Kidney (tissue), 14 donors: ENCODE results near the gene ZBP1. TPM values are rescaled to one million over a fixed set of nuclear protein-coding genes. Genes with fewer than 3 reads are reported as not detected.

Experiments
- DNase-seq, 5 donors: peaks; one replicate each; pipeline ENCODE4 v3.0.0-alpha.2; 2013 to 2020
- FAIRE-seq: peaks from 2 replicates; lab custom pipeline; 2012; peaks lifted over from hg19 to GRCh38; lab: Jason Lieb, UNC
- H3K27ac ChIP-seq, 2 donors: one replicate each; pipeline ENCODE4 v1.7.0; 2013; ENCODE audit warnings: low read depth in 2 of 2, low read length in 2 of 2, inconsistent platforms in 1 of 2
- H3K27me3 ChIP-seq: one replicate; pipeline ENCODE4 v1.7.1; 2013; ENCODE audit warnings: low read length, inconsistent platforms; ENCODE audit not compliant: control insufficient read depth, insufficient read depth
- H3K36me3 ChIP-seq, 3 donors: one replicate each; pipeline versions ENCODE4 v1.7.0 to v1.7.1; 2013; ENCODE audit warnings: low read length in 3 of 3, control low read depth in 1 of 3, inconsistent platforms in 1 of 3; ENCODE audit not compliant: insufficient read depth in 3 of 3, control insufficient read depth in 2 of 3
- H3K4me1 ChIP-seq, 3 donors: one replicate each; pipeline versions ENCODE4 v1.7.0 to v1.7.1; 2013; ENCODE audit warnings: low read length in 3 of 3, inconsistent platforms in 1 of 3, low read depth in 1 of 3; ENCODE audit not compliant: control insufficient read depth in 2 of 3, insufficient read depth in 2 of 3
- H3K4me3 ChIP-seq, 3 donors: one replicate each; pipeline versions ENCODE4 v1.7.0 to v1.8.1; 2013; ENCODE audit warnings: low read length in 3 of 3, control low read depth in 1 of 3, inconsistent platforms in 1 of 3
- H3K9ac ChIP-seq, 3 donors: one replicate each; pipeline versions ENCODE4 v1.7.0 to v1.7.1; 2013; ENCODE audit warnings: low read length in 3 of 3, control low read depth in 1 of 3, inconsistent platforms in 1 of 3
- H3K9me3 ChIP-seq, 3 donors: one replicate each; pipeline versions ENCODE4 v1.7.0 to v1.7.1; 2013; ENCODE audit warnings: low read length in 3 of 3, control low read depth in 1 of 3, inconsistent platforms in 1 of 3; ENCODE audit not compliant: control insufficient read depth in 2 of 3, insufficient read depth in 1 of 3
- CTCF ChIP-seq: IDR thresholded peaks from 3 replicates; pipeline ENCODE4 v1.5.1; 2012; ENCODE audit warnings: mild to moderate bottlenecking, moderate library complexity, borderline replicate concordance; ENCODE audit not compliant: insufficient read depth; ENCODE audit errors: extremely low read depth
- intact Hi-C: fragments of 100-400 bp; cut with DNase I; formaldehyde crosslinking; loops from one replicate; pipeline ENCODE4 v1.11.1; 2022
- polyA plus RNA-seq: library from polyadenylated mRNA; stranded (reverse); fragments of 350-450 nt; fragmentation: Illumina TruSeq; extraction: RNeasy Lipid Tissue Mini Kit (QIAGEN cat#74804); gene quantifications from one replicate; pipeline ENCODE4 v1.2.3, GENCODE V29; 2014; ENCODE audit warnings: low read depth, low replicate concordance; ENCODE audit not compliant: insufficient read depth
- total RNA-seq: library from RNA; stranded (reverse); fragmentation: NEBNext Ultra II Directional; extraction: Animal tissue kit (Norgen Biotek cat#: 25700); gene quantifications from one replicate; pipeline ENCODE4 v1.2.1, GENCODE V29; 2021
- donor health status: control.
- donor health status: control.
- donor health status: control.
- donor health status: control.
- donor health status: control.
- donor health status: DM: yes; HTN: yes; CAD: no.
- donor health status: Normal renal cell carcinoma (clear cell type).

Gene ZBP1
- total and polyA plus RNA-seq, 2 donors from 2014 or later: 3.7 TPM; not detected in 1

DNA sequence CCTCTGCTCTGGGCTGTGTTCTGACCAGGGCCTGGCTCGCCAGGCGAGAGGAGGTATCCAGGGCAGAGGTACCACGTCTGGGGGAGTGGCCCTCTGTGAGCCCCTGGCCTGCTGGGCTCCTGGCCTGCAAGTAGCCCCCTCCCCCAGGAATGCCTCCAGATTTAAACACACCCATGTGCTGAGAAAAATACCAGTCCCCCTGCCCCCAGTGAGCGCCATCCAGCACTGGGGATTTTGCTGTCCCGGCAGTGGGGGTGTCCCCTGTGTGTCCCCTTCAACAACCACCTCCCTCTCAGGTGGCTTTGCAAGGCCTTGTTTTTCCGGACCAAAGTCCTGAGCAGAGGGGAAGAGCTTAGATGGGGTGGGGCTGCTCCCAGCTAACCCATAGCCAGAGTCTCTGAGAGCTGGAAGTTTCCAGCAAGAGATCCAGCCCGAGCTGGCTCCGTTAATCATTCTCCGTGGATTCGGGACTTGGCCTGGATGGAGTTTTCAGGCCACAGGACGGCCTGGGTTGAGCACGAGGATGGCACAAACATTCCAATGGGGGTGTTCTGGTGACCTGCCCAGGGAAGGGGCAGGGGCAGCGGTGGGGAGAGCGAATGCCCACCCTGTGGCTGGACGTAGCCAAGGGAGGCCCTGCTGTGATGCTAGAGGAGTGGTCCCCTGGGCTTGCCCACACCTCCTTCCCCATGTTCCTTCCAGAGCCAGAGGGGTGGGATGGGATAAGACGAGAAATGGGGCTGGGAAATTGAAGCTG lies 30.3 kb downstream of the ZBP1 start:
- Histone ChIP-seq H3K27me3 (no peaks in the 10 kb centered on the region), H3K36me3 (no peaks in the 10 kb centered on the region), H3K9me3 (peaks cover 0 to 3% (median 0%) of the 10 kb centered on the region in 3 donors), H3K4me3 (peak overlapping the region in 1 of 3 donors; percentile 8), H3K9ac (peak overlapping the region in 1 of 3 donors; percentile 57), H3K4me1 (peaks cover 0 to 48% (median 48%) of the 10 kb centered on the region in 3 donors), H3K27ac (peak overlapping the region; percentile 91 to 96)
- TF ChIP-seq CTCF: no peak
- DNase-seq: peak; percentile 61 to 86 (median 72)
- FAIRE-seq: peak; percentile 25
- intact Hi-C loops: no loop called here

GRCh38 chr20:57589123-57589727 lies 31.0 kb downstream of the ZBP1 start:
- FAIRE-seq (no peak), DNase-seq (peak in 1 of 5 donors; percentile 68)
- peak overlapping the region in 1 of 3 donors; percentile 8 for H3K4me3 ChIP-seq
- intact Hi-C loops: no loop called here
- no peak for TF ChIP-seq CTCF
- peak overlapping the region in 2 of 3 donors; percentile 27 to 46 for H3K9ac ChIP-seq
- peaks cover 0 to 3% (median 0%) of the 10 kb centered on the region in 3 donors for H3K9me3 ChIP-seq
- H3K4me1 ChIP-seq: peaks cover 0 to 53% (median 51%) of the 10 kb centered on the region in 3 donors
- H3K27me3 ChIP-seq: no peaks in the 10 kb centered on the region
- peak overlapping the region; percentile 91 to 96 for H3K27ac ChIP-seq
- H3K36me3 ChIP-seq: no peaks in the 10 kb centered on the region

DNA sequence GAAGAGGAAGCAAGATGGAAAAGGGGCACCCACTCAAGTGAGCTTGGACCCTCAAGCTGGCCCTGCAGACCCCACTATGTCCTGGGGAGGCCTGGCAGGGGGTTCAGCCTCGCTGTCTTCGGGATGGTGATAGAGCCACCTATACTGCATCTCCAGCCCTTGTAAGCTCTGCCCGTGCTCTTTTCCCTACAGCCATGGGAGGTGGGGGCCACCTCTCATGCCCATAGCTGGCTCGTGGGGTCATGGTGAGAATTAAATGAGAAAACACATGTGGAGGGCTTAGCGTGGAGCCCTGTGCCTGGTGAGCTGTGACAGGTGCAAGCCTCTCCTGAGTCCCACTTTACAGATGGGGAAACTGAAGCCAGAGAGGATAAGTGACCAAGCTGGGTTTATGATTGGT lies 31.6 kb downstream of the ZBP1 start:
- intact Hi-C loops: no loop called here

More for the DNA sequence above, 31.6 kb downstream of the ZBP1 start:
- Histone ChIP-seq H3K4me3 (no peak overlapping the region), H3K9me3 (peaks cover 0 to 3% (median 0%) of the 10 kb centered on the region in 3 donors), H3K36me3 (no peaks in the 10 kb centered on the region), H3K27ac (peak overlapping the region; percentile 91 to 96), H3K4me1 (peaks cover 0 to 57% (median 57%) of the 10 kb centered on the region in 3 donors), H3K9ac (peak overlapping the region in 1 of 3 donors; percentile 46), H3K27me3 (no peaks in the 10 kb centered on the region)
- TF ChIP-seq CTCF: no peak
- DNase-seq: peak in 1 of 5 donors; percentile 40
- no peak for FAIRE-seq
